MV-4-11 (cell line): ENCODE results near the gene NXPE4.

Experiments used
- DNase-seq: peaks from one replicate; lab custom pipeline; 2025; lab: John Stamatoyannopoulos, UW

Gene NXPE4

GRCh38 chr11:114559425-114560310 lies 35.9 kb downstream of the NXPE4 start, which contains the start of gene NXPE1:
Gene NXPE1, minus strand, starts transcription at chr11:114559881. Its CDS starts 8,680 bp downstream, at chr11:114551201.
- DNase-seq, result no peak

GRCh38 chr11:114556135-114556534 lies 39.5 kb downstream of the NXPE4 start:
- DNase-seq, result no peak

- DNase-seq, result no peak
Measured at GRCh38 chr11:114553642-114554041, 41.9 kb downstream of the NXPE4 start.

GRCh38 chr11:114551060-114551459 lies 44.5 kb downstream of the NXPE4 start:
- no peak for DNase-seq

GRCh38 chr11:114525682-114526081 lies 69.9 kb downstream of the NXPE4 start:
- DNase-seq, result no peak

- peak; percentile 44 for DNase-seq
Measured at GRCh38 chr11:114524122-114524521, 71.5 kb downstream of the NXPE4 start.

- DNase-seq, result no peak
Measured at GRCh38 chr11:114522818-114523217, 72.8 kb downstream of the NXPE4 start.
